ENCODE results near the gene ACVR1B. TPM values are rescaled to one million over a fixed set of nuclear protein-coding genes. Genes with fewer than 3 reads are reported as not detected.

Gene ACVR1B
- total RNA-seq, 6 experiments from 2014 or later = 14.1 to 28.0 (median 25.0) TPM

DNA sequence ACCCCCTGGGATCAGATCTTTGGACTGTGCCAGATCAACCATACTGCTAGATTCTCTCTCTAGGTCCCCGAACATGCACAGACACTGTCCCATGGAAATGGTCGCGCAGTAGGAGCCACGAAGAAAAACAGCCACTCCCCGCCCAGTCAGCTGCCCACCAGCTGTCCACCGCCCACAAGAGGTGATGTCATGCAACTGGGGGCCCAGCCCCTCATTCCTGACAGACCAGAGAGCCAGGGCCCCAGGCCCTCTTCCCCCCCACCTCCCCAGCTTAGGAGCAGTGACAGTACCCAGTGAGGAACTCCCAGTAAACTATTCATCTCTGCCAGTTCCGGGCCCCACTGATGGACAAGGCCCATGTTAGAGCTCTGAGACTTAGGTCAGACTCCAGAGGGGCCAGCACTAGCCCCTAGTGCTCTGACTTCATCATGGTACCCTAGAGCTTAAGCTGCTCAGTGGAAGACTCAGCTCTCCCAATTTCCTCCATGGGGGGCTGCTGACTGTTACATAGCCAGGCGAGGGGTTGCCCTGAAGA is 51.6 kb downstream of the ACVR1B start:
- intact Hi-C loops (cut with DNase I) = no loop called here
- H3K4me1 ChIP-seq = peaks cover 0 to 9% (median 0%) of the 10 kb centered on the region in 4 donors
- no peaks in the 10 kb centered on the region for H3K27me3 ChIP-seq
- TF ChIP-seq POLR2A (IDR thresholded peaks at IDR 0.05) = no peak
- TF ChIP-seq, protein P1, sequence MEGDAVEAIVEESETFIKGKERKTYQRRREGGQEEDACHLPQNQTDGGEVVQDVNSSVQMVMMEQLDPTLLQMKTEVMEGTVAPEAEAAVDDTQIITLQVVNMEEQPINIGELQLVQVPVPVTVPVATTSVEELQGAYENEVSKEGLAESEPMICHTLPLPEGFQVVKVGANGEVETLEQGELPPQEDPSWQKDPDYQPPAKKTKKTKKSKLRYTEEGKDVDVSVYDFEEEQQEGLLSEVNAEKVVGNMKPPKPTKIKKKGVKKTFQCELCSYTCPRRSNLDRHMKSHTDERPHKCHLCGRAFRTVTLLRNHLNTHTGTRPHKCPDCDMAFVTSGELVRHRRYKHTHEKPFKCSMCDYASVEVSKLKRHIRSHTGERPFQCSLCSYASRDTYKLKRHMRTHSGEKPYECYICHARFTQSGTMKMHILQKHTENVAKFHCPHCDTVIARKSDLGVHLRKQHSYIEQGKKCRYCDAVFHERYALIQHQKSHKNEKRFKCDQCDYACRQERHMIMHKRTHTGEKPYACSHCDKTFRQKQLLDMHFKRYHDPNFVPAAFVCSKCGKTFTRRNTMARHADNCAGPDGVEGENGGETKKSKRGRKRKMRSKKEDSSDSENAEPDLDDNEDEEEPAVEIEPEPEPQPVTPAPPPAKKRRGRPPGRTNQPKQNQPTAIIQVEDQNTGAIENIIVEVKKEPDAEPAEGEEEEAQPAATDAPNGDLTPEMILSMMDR (IDR thresholded peaks at IDR 0.05) = no peak
- H3K9me3 ChIP-seq = no peaks in the 10 kb centered on the region
- DNase-seq (no peak), ATAC-seq (no peak)
- no peak overlapping the region for H3K27ac ChIP-seq
- H3K36me3 ChIP-seq = no peaks in the 10 kb centered on the region
- 87% methylated on average over 6 of the region's 8 CpGs for WGBS (ENCODE audit: insufficient coverage, low coverage, low lambda C conversion rate, missing lambda C conversion rate)
- H3K4me3 ChIP-seq = no peak overlapping the region

DNA sequence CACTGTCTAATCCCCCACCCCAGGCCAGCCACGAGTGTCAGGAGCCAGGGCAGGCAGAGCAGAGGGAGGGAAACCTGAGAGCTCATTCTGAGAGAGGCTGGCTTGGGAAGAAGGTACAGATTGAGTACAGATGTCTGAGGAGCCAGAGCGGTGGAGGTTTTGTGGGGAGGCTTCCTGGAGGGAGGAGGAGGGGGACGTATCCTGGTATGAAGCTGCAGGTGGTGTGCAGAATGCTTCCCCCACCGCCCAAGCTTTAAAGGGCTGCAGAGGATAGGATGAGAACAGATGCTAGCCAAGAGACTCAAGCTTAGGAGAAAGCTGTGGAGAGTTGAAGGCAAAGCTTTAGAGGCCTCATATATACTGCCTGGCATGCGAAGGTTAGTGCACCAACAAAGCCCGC is 52.1 kb downstream of the ACVR1B start:
- Histone ChIP-seq H3K4me1 (peaks cover 0 to 9% (median 0%) of the 10 kb centered on the region in 4 donors), H3K27me3 (no peaks in the 10 kb centered on the region), H3K27ac (no peak overlapping the region), H3K9me3 (no peaks in the 10 kb centered on the region), H3K36me3 (no peaks in the 10 kb centered on the region), H3K4me3 (no peak overlapping the region)
- no peak for DNase-seq
- TF ChIP-seq POLR2A (IDR thresholded peaks at IDR 0.05) = no peak
- TF ChIP-seq, protein P1 (IDR thresholded peaks at IDR 0.05) = no peak
- ATAC-seq = no peak
- 54% methylated on average over 3 of the region's 6 CpGs for WGBS (ENCODE audit: insufficient coverage, low coverage, low lambda C conversion rate, missing lambda C conversion rate)
- intact Hi-C loops (cut with DNase I) = no loop called here

DNA sequence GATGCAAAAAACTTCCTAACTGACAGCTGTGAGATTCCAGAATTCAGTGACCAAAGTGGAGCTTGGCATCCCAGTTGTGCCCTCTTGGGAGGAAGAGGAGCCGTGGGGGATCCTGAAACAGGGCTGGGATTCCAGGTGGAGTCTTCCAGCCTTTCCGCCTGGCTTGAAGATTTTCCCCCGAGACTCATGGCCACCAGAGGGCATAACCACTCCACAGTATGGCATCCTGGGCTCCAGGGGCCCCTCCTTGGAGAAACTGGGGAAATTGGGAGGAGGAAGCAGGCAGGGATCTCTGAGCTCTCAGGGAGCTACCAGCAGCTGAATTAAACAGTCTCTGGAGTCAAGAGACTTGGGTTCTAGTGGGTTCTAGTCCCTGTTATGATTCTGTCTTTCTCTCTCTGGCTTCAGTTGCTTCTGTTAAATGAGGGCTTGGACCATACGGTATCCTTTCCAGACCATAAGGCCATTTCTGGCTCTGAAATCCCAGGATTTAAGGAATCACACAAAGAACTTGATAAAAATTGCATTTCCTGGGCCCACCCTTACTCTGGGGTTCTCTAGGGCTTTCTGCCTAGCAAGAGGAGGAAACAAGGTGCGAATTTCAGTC is 52.6 kb downstream of the ACVR1B start:
- intact Hi-C loops (cut with DNase I) = no loop called here
- Histone ChIP-seq H3K36me3 (no peaks in the 10 kb centered on the region), H3K4me3 (no peak overlapping the region), H3K4me1 (peaks cover 0 to 9% (median 0%) of the 10 kb centered on the region in 4 donors), H3K27ac (no peak overlapping the region), H3K9me3 (no peaks in the 10 kb centered on the region), H3K27me3 (no peaks in the 10 kb centered on the region)
- 30% methylated on average over 2 of the region's 5 CpGs for WGBS (ENCODE audit: insufficient coverage, low coverage, low lambda C conversion rate, missing lambda C conversion rate)
- DNase-seq = peak in 1 of 3 donors; percentile 52
- TF ChIP-seq, protein P1 (IDR thresholded peaks at IDR 0.05) = peak; percentile 48 to 68 (median 59)
- TF ChIP-seq POLR2A (IDR thresholded peaks at IDR 0.05) = no peak
- ATAC-seq = peak; percentile 31 to 53 (median 50)

DNA sequence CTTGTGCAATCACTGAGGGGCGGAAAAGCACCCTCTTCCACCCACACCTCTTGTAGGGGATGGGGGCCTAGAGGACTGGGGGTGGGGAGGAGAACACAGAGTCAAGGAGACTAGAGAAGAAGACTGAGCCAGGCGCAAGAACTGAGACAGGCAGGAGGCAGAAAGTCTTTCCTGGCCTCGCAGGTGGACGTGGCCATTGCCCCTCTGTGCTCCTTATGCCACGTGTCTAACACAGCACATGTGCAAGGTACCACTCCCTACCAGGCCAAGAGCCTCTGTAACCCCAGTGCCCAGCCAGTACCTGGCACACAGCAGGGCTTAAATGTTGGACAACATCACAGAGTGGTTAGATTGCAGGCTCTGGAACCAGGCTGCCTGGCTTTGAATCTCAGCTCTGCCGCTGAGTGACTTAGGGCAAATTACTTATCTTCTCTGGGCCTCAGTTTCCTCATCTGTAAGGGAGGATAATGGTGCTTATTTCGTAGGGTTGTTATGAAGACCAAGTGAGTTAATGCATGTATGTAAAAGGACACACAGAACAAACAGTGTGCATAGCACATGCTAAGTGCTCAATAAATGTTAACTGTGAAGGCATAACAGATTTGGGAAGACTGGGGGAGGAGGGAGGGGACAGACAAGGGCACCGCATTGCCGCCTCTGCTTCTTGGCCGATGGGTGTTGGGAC is 53.9 kb downstream of the ACVR1B start:
- H3K4me1 ChIP-seq = peaks cover 0 to 9% (median 0%) of the 10 kb centered on the region in 4 donors
- H3K27me3 ChIP-seq = no peaks in the 10 kb centered on the region
- H3K36me3 ChIP-seq = no peaks in the 10 kb centered on the region
- H3K9me3 ChIP-seq = no peaks in the 10 kb centered on the region
- intact Hi-C loops (cut with DNase I) = loop anchor here in 1 of 2 donors (5.0 kb wide), 1 partner anchor 117 kb away; no protein-coding TSS in a partner anchor
- ATAC-seq (no peak), DNase-seq (no peak)
- WGBS (ENCODE audit: insufficient coverage, low coverage, low lambda C conversion rate, missing lambda C conversion rate) = 64% methylated on average over 6 of the region's 10 CpGs
- no peak overlapping the region for H3K4me3 ChIP-seq
- H3K27ac ChIP-seq = no peak overlapping the region
- no peak for TF ChIP-seq POLR2A (IDR thresholded peaks at IDR 0.05)
- TF ChIP-seq, protein P1 (IDR thresholded peaks at IDR 0.05) = no peak
